Hematopoietic multipotent progenitor cell treated with erythropoietin and hydrocortisone succinate and interleukin-3 and kit ligand, for 17 days (in vitro differentiated cells): ENCODE data around the gene NT5DC3.

Experiments used
- DNase-seq: peaks from one replicate; pipeline ENCODE4 v3.0.0-alpha.2; 2015; ENCODE audit warnings: low spot score

Gene NT5DC3

DNA sequence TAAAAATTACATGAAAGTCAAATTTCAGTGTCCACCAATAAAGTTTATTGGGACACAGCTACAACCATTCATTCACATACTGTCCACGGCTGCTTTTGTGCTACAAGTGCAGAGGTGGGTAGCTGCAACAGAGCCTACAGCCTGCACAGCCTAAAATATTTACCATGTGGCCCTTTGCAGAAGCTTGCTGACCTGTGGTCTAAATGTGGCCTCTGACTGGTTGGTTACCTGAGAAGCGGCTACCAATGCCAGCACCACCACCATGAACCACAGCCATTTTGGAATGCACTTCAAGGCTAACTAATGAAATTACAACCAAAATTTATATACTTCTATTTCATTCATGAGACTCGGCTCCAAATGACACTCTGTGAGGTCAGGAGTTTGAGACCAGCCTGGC lies 58.6 kb downstream of the NT5DC3 start:
- no peak for DNase-seq

GRCh38 chr12:103780992-103781391 lies 60.0 kb downstream of the NT5DC3 start:
- no peak for DNase-seq

- no peak for DNase-seq
These were observed 61.0 kb downstream of the NT5DC3 start for GRCh38 chr12:103780093-103780440.

GRCh38 chr12:103779410-103780092 lies 61.5 kb downstream of the NT5DC3 start:
- no peak for DNase-seq

GRCh38 chr12:103778781-103779180 lies 62.3 kb downstream of the NT5DC3 start:
- DNase-seq, result no peak

DNA sequence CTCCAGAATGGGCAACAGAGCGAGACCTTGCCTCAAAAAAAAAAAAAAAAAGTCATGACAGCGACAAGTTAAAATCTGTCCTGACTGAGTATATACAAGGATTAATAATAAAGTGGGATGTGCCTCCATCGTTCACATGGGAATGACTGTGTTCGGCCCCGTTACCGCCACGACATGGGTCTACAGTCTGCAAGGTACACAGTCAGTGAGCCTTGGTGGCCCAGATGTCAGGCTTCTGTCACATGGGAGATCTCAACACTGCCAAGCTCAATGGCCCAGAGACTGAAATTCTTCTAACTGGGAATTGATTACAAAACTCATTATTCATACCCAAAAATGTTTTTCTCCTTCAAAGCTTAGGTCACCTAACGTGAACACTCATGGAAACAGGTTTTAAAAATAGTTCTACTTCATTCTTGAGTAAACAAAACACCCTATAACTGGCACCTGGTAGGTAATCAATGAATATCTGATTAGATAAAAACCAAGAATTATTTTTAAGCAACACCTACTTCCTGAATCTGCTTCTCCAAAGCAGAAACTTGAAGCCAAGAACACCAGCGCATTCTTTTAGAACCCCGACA lies 66.0 kb downstream of the NT5DC3 start:
- DNase-seq, result no peak

GRCh38 chr12:103773109-103773910 lies 67.7 kb downstream of the NT5DC3 start:
- no peak for DNase-seq

- DNase-seq, result no peak
These were observed 68.5 kb downstream of the NT5DC3 start for GRCh38 chr12:103772367-103773108.

DNA sequence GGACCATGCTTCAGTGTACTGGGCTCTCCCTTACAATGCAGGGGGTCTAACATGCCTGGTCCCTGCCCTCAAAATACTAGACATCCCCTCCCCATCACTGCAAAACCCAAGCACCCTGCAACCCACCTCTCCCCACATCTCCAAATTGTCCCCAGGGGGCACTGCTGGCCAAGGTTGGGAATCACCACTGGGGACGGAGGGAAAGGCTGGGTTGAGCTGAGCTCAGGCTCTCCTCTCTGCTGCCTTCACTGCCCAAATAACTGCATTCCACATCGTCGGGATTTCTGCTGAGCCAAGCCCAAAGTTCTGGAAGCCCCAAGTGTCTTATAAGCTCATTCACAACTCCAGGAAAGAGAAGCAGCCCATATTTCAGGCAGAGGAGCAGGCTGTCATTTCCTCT lies 69.6 kb downstream of the NT5DC3 start:
- DNase-seq, result no peak

DNA sequence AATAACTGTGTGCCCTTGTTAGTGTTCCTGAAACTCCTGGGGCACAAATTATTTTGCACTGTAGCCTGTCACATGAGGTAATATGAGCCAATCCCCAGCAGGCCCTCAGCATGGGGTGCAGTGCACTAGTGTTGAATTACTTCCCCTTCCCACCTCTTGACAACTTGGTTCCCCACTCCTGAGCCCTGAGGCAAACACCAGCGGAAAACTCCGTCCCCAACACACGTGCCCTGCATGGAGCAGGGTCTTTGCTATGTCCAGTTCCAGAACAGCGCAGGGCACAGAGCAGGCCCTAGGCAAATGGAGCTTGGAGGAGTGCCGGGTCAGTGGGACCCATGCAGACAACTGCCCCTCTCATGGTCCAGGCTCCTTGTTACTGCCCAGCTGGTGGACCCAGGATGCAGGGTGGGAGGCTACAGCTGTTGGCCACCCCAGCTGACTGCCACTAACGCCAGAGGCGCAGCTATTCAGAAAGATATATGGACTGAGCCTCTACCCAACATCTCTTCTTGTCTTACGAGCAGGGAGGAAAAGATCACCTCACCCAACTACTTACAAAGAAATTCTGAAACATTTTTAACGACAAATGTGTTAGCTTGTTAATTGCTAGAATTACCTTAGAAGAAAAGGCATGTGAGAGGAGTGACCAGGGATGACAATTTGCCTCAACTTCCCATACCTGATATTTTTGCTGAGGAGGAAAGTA lies 71.6 kb downstream of the NT5DC3 start:
- DNase-seq, result no peak

- DNase-seq, result no peak
These were observed 72.4 kb downstream of the NT5DC3 start for GRCh38 chr12:103768467-103769123.

GRCh38 chr12:103766028-103766427 lies 75.0 kb downstream of the NT5DC3 start:
- no peak for DNase-seq

GRCh38 chr12:103765322-103765721 lies 75.7 kb downstream of the NT5DC3 start:
- no peak for DNase-seq

DNA sequence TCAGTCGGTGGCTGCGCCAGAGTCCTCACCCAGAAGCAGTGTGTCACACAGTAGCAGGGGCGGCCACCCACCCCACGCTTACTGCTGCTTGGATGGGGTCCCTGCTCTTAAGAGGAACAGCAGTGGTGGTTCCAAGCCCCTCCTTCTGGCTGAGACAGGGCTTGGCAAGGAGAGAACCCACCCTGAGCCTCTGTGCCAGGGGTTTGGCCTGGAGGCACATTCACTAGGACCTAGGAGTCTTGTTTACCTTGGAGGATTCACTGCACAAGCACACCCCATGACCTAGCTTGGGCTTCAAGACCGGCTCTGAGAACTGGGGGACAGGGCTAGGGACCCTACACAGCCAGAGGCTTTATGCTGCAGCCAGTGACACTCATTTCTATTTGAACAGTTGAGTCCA lies 78.6 kb downstream of the NT5DC3 start:
- DNase-seq, result no peak

GRCh38 chr12:103758310-103759089 lies 82.5 kb downstream of the NT5DC3 start:
- DNase-seq, result no peak

- no peak for DNase-seq
These were observed 83.8 kb downstream of the NT5DC3 start for GRCh38 chr12:103757248-103757647.

GRCh38 chr12:103756443-103756842 lies 84.6 kb downstream of the NT5DC3 start:
- DNase-seq, result no peak

DNA sequence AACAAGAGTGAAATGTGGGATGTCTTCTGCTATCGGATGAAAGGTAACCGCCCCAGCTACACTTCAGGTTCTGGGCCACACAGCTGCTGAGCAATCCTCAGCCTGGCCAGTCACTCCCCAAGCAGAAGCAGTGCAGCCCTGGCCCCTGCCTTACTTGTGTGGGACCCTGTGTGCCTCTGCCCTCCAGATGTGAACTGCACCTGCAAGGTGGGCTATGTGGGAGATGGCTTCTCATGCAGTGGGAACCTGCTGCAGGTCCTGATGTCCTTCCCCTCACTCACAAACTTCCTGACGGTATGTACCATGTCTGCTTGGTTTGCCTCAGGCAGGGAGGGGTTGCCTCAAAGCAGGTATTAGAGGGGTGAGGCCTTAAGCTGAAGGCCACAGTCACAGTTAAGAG lies 85.6 kb downstream of the NT5DC3 start:
- DNase-seq, result no peak

DNA sequence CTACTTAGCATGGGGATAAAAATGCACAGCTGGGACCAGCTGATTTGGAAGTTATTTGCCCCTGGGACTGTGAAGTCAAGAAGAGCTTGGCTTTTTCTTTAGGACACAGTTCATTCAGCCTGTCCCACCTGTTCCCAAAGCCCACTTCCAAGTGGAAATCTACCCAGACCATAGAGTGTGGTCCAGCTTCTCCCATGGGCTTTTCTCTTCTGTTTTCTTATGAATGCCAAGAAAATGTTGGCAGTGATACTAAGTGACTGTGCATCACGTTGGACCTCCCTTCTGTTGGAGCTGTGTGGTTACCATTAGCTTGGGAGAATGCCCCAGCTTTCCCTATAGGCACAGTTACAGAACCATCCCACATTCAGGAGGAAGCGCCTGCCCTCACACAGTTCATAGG lies 89.4 kb downstream of the NT5DC3 start:
- DNase-seq, result no peak

DNA sequence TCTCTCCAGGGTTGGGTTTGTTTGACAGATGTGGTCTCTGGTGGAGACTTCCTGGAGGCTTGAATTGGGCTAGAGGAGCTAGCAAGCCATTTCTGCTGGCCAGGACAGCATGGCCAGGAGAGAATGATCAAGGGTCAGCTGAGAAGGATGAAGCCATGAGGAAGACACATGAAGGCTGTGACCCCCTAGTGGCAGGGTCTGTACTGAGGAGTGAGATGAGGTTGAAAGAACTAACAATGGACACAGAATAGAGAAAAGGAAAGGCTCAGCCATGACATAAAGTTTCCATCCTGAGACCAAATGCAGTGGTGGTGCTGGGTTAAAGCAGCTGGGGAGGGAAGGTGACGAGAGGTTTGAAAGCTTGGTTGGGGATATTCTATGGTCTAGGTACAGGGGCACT lies 89.9 kb downstream of the NT5DC3 start:
- DNase-seq, result no peak

DNA sequence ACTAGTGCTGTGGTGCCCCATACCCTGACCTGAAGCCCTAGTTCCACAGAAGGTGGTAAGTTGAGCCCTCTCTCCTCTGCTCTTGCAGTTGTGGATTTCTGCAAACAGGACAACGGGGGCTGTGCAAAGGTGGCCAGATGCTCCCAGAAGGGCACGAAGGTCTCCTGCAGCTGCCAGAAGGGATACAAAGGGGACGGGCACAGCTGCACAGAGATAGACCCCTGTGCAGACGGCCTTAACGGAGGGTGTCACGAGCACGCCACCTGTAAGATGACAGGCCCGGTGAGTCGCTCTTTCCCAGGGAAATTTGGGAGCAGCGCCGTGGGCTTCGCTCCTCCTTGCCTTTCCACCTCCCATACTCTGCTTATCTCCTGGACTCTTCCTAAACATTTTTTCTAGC lies 92.2 kb downstream of the NT5DC3 start:
- DNase-seq, result no peak
